ENCODE measurements around the gene USE1.

Gene USE1

DNA sequence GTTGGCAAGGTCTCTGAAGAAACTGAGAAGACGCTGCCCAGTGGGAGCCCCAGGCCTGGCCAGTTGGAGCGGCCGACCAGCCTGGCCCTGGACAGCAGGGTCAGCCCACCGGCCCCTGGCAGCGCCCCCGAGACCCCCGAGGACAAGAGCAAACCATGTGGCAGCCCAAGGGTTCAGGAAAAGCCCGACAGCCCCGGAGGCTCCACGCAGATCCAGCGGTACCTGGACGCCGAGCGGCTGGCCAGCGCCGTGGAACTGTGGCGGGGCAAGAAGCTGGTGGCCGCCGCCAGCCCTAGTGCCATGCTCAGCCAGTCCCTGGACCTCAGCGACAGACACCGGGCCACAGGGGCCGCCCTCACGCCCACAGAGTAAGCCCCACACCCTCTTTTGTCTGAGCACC, 20.1 kb upstream of the USE1 start:
- Mint-ChIP-seq H3K9me3 (no peaks in the 10 kb centered on the region), H3K4me3 (no peak overlapping the region), H3K27me3 (no peaks in the 10 kb centered on the region), H3K36me3 (ENCODE audit: low read depth) (peaks cover 48% of the 10 kb centered on the region), H3K27ac (no peak overlapping the region), H3K4me1 (ENCODE audit: low read depth) (no peaks in the 10 kb centered on the region)

GRCh38 chr19:17196610-17197009, 18.5 kb upstream of the USE1 start:
- no peak overlapping the region for H3K27ac Mint-ChIP-seq
- H3K4me3 Mint-ChIP-seq: no peak overlapping the region
- no peaks in the 10 kb centered on the region for H3K9me3 Mint-ChIP-seq
- no peaks in the 10 kb centered on the region for H3K4me1 Mint-ChIP-seq (ENCODE audit: low read depth)
- H3K36me3 Mint-ChIP-seq (ENCODE audit: low read depth): peaks cover 51% of the 10 kb centered on the region
- H3K27me3 Mint-ChIP-seq: no peaks in the 10 kb centered on the region

- H3K27me3 Mint-ChIP-seq: no peaks in the 10 kb centered on the region
- no peaks in the 10 kb centered on the region for H3K4me1 Mint-ChIP-seq (ENCODE audit: low read depth)
- no peaks in the 10 kb centered on the region for H3K9me3 Mint-ChIP-seq
- H3K27ac Mint-ChIP-seq: no peak overlapping the region
- H3K4me3 Mint-ChIP-seq: no peak overlapping the region
- peaks cover 61% of the 10 kb centered on the region for H3K36me3 Mint-ChIP-seq (ENCODE audit: low read depth)
These were observed 17.5 kb upstream of the USE1 start for GRCh38 chr19:17197666-17198065.

GRCh38 chr19:17200408-17201079, 14.6 kb upstream of the USE1 start:
- H3K27me3 Mint-ChIP-seq: no peaks in the 10 kb centered on the region
- no peak overlapping the region for H3K4me3 Mint-ChIP-seq
- peaks cover 56% of the 10 kb centered on the region for H3K36me3 Mint-ChIP-seq (ENCODE audit: low read depth)
- no peak overlapping the region for H3K27ac Mint-ChIP-seq
- no peaks in the 10 kb centered on the region for H3K9me3 Mint-ChIP-seq
- no peaks in the 10 kb centered on the region for H3K4me1 Mint-ChIP-seq (ENCODE audit: low read depth)

DNA sequence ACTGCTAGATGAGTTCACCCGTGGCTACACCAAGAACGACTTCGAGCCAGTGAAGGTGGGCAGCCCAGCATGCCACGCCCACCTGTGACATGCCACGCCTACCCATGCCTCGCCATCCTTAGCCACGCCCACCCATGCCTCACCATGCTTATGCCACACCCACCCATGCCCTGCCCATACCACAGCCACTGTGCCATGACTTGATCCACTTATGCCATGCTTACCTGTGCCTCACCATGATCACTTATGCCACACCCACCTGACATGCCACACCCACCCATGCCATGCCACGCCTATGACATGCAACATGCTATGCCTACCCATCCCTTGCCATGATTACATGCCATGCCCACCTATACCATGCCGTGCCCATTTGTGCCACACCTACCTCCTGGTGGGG, 12.9 kb upstream of the USE1 start:
- Mint-ChIP-seq H3K4me3 (no peak overlapping the region), H3K36me3 (ENCODE audit: low read depth) (peaks cover 47% of the 10 kb centered on the region), H3K27me3 (no peaks in the 10 kb centered on the region), H3K4me1 (ENCODE audit: low read depth) (no peaks in the 10 kb centered on the region), H3K27ac (no peak overlapping the region), H3K9me3 (no peaks in the 10 kb centered on the region)

DNA sequence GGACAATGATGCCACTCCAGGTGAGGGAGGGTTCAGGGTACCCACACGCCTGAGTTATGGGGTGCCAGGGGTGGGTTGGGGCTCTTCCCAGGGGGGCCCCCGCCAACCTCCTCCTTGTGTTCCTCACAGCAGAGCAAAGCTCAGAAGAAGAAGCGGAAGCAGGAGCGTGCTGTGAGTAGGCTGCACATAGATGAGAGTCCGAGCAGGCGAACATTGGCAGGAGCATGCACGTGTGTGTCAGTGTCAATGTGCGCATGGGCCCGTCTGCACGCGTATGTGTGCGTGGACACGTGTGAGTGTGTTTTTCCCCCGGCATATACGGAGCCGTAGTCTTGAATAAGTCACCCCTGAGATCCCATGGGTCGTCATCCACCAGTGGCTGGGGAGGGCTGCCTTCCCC, 12.4 kb upstream of the USE1 start:
- Mint-ChIP-seq H3K9me3 (no peaks in the 10 kb centered on the region), H3K4me3 (no peak overlapping the region), H3K27me3 (no peaks in the 10 kb centered on the region), H3K27ac (no peak overlapping the region), H3K36me3 (ENCODE audit: low read depth) (peaks cover 44% of the 10 kb centered on the region), H3K4me1 (ENCODE audit: low read depth) (no peaks in the 10 kb centered on the region)

DNA sequence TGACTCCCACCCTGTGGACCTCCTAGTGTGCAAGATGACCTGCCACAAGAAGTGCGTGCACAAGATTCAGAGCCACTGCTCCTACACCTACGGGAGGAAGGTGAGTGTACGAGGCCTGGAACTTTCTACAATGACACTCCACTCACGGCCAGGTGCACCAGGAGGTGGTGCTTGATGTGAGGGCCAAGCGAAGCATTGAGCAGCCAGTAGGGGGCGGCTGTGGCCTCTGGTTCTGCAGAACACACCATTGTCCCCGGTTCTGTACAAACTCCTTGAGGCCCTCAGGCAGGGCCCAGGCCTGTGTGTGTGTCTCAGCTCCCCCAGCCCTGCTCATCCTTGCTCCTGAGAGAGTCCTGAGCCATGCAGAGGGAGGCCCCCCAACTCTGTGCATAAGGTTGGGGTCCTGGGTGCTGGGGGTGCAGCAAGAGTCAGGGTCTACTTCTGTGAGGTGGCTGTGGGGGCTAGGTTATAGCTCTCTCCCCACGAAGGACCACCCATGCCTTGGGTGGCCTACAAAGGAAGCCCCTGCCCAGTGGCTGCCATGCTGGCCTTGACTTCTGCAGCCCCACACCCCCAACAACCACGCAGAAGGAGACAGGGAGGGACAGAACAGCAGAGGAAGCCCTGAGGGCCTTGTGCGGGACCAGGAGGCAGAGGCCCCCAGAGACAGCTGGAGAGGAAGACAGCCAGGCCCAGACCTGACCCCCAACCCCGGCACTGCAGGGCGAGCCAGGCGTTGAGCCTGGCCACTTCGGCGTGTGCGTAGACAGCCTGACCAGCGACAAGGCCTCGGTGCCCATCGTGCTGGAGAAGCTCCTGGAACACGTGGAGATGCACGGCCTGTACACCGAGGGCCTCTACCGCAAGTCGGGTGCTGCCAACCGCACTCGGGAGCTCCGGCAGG, 9.7 kb upstream of the USE1 start:
- H3K9me3 Mint-ChIP-seq: no peaks in the 10 kb centered on the region
- H3K27me3 Mint-ChIP-seq: no peaks in the 10 kb centered on the region
- H3K27ac Mint-ChIP-seq: no peak overlapping the region
- H3K4me1 Mint-ChIP-seq (ENCODE audit: low read depth): peaks cover 12% of the 10 kb centered on the region
- peaks cover 43% of the 10 kb centered on the region for H3K36me3 Mint-ChIP-seq (ENCODE audit: low read depth)
- no peak overlapping the region for H3K4me3 Mint-ChIP-seq

DNA sequence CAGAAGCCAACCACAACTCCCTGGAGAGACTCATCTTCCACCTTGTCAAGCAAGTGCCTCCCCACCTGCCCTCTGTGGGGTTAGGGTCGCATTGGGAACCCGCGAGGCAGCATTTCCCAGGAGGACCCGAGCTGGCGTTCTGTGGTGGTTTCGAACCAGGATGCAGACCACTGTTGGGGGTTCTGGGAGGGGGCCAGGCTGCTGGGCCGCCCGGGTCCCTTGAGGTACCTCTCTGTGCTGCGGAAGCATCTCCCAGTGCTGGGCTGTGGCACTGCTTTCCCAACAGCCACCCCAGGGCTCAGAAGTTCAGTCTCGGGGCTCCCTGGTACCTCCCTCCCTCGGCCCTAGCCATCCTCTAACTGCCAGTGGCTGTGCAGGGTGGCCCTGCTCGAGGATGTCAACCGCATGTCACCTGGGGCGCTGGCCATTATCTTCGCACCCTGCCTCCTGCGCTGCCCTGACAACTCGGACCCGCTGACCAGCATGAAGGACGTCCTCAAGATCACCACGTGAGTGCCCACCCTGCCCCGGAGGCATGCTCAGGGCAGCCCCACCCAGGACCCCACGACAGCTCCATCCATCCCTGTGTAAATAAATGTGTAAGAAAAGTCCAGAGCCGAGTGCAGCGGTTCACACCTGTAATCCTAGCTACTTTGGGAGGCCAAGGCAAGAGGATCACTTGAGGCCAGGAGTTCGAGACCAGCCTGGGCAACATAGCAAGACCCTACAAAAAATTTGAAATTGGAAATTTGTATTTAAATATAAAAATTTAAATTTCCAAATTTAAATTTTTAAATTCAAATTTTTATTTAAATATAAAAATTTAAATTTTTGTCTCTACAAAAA, 8.2 kb upstream of the USE1 start:
- Mint-ChIP-seq H3K4me1 (ENCODE audit: low read depth) (peaks cover 12% of the 10 kb centered on the region), H3K9me3 (no peaks in the 10 kb centered on the region), H3K27me3 (no peaks in the 10 kb centered on the region), H3K36me3 (ENCODE audit: low read depth) (peaks cover 28% of the 10 kb centered on the region), H3K27ac (no peak overlapping the region), H3K4me3 (no peak overlapping the region)

GRCh38 chr19:17209126-17210036, 5.8 kb upstream of the USE1 start:
- no peaks in the 10 kb centered on the region for H3K27me3 Mint-ChIP-seq
- peaks cover 14% of the 10 kb centered on the region for H3K4me1 Mint-ChIP-seq (ENCODE audit: low read depth)
- peak overlapping the region; percentile 81 for H3K27ac Mint-ChIP-seq
- peaks cover 22% of the 10 kb centered on the region for H3K36me3 Mint-ChIP-seq (ENCODE audit: low read depth)
- no peaks in the 10 kb centered on the region for H3K9me3 Mint-ChIP-seq
- no peak overlapping the region for H3K4me3 Mint-ChIP-seq

DNA sequence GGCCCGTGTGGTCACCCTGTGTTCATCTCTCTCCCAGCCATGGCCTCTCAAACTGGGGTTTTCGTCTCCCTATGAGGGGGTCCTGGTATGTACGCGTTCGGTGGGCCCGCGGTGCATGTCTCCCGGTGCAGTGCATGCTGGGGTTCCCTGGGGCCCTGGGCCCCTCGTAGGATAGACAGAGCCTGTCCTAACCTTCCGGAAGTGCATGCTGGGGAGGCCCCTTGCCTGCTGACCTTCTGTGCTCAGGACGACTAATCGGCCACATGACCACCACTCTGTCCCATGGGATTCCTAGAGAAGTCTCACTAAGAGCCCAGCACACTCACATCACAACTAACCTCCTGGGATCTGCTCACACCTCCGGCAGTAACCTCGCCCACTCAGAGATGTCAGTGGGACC, 4.9 kb upstream of the USE1 start:
- H3K27ac Mint-ChIP-seq: no peak overlapping the region
- H3K4me1 Mint-ChIP-seq (ENCODE audit: low read depth): peaks cover 22% of the 10 kb centered on the region
- H3K27me3 Mint-ChIP-seq: no peaks in the 10 kb centered on the region
- no peaks in the 10 kb centered on the region for H3K9me3 Mint-ChIP-seq
- peaks cover 22% of the 10 kb centered on the region for H3K36me3 Mint-ChIP-seq (ENCODE audit: low read depth)
- no peak overlapping the region for H3K4me3 Mint-ChIP-seq

GRCh38 chr19:17211547-17212446, 3.4 kb upstream of the USE1 start:
- Mint-ChIP-seq H3K4me1 (ENCODE audit: low read depth) (peaks cover 33% of the 10 kb centered on the region), H3K9me3 (no peaks in the 10 kb centered on the region), H3K27ac (no peak overlapping the region), H3K36me3 (ENCODE audit: low read depth) (peaks cover 28% of the 10 kb centered on the region), H3K27me3 (no peaks in the 10 kb centered on the region), H3K4me3 (no peak overlapping the region)

- Mint-ChIP-seq H3K9me3 (no peaks in the 10 kb centered on the region), H3K27ac (no peak overlapping the region), H3K36me3 (ENCODE audit: low read depth) (peaks cover 37% of the 10 kb centered on the region)
These were observed 1.8 kb upstream of the USE1 start for GRCh38 chr19:17213334-17213733.

GRCh38 chr19:17214508-17215126, 540 bp upstream of the USE1 start:
- Mint-ChIP-seq H3K4me1 (ENCODE audit: low read depth) (peaks cover 32% of the 10 kb centered on the region), H3K27ac (peak overlapping the region; percentile 93), H3K36me3 (ENCODE audit: low read depth) (peaks cover 32% of the 10 kb centered on the region), H3K4me3 (peak overlapping the region; percentile 89), H3K27me3 (no peaks in the 10 kb centered on the region), H3K9me3 (no peaks in the 10 kb centered on the region)

More at GRCh38 chr19:17213334-17213733, 1.8 kb upstream of the USE1 start:
- Mint-ChIP-seq H3K27me3 (no peaks in the 10 kb centered on the region), H3K4me3 (no peak overlapping the region), H3K4me1 (ENCODE audit: low read depth) (peaks cover 33% of the 10 kb centered on the region)

All from stimulated activated naive CD8-positive, alpha-beta T cell treated with anti-CD3 and anti-CD28 coated beads, Interleukin-15, Interleukin-2, amounts not matched to agents 100 ng/mL and 50 ng/mL, for 24 hours (primary cell).